Tibial nerve (tissue), 4 donors: ENCODE data around the gene TM4SF4. TPM values are rescaled to one million over a fixed set of nuclear protein-coding genes. Genes with fewer than 3 reads are reported as not detected.

ENCODE experiments used
- DNase-seq, 2 donors: peaks; one replicate each; pipeline ENCODE4 v3.0.0-alpha.2; 2019; ENCODE audit warnings: low spot score in 2 of 2
- H3K27ac ChIP-seq, 4 donors: fragments of 200-600 bp; sonication (generic) in 3 of 4; one replicate each; pipeline ENCODE4 v1.5.1; 2017 to 2019; ENCODE audit warnings: mild to moderate bottlenecking in 1 of 4
- H3K27me3 ChIP-seq, 2 donors: fragments of 200-600 bp; sonication (generic) in 1 of 2; one replicate each; pipeline versions ENCODE4 v1.5.1 to v1.6.0; 2017 to 2019
- H3K36me3 ChIP-seq, 3 donors: fragments of 200-600 bp; sonication (generic); one replicate each; pipeline ENCODE4 v1.5.1; 2018 to 2019
- H3K4me1 ChIP-seq, 4 donors: fragments of 200-600 bp; sonication (generic) in 3 of 4; one replicate each; pipeline ENCODE4 v1.5.1; 2017 to 2019
- H3K4me3 ChIP-seq, 4 donors: fragments of 200-600 bp; sonication (generic) in 3 of 4; one replicate each; pipeline ENCODE4 v1.5.1; 2017 to 2019; ENCODE audit warnings: mild to moderate bottlenecking in 1 of 4, moderate library complexity in 1 of 4
- H3K9me3 ChIP-seq, 4 donors: fragments of 200-600 bp; sonication (generic) in 3 of 4; one replicate each; pipeline ENCODE4 v1.5.1; 2017 to 2019
- CTCF ChIP-seq, 5 experiments: fragments of 200-600 bp in 3 of 5; fragments of 450-650 bp in 2 of 5; sonication (generic) in 3 of 5; IDR thresholded peaks; one replicate each; pipeline ENCODE4 v1.5.1; 2016 to 2019; ENCODE audit warnings: antibody characterized with exemption in 5 of 5, mild to moderate bottlenecking in 3 of 5, moderate library complexity in 2 of 5
- EP300 ChIP-seq, 2 donors: sonication (generic); formaldehyde crosslinking; IDR thresholded peaks; one replicate each; pipeline ENCODE4 v1.6.1; 2017; ENCODE audit warnings: antibody characterized with exemption in 2 of 2, mild to moderate bottlenecking in 1 of 2
- POLR2A ChIP-seq, 2 donors: fragments of 450-650 bp; IDR thresholded peaks; one replicate each; pipeline ENCODE4 v1.6.1; 2017; ENCODE audit warnings: antibody characterized with exemption in 2 of 2, mild to moderate bottlenecking in 2 of 2, moderate library complexity in 2 of 2
- WGBS, 2 donors: methylation state at CpG; one replicate each; pipeline ENCODE4 v1.1.5; 2018; 5-methylcytosine and 5-hydroxymethylcytosine counted together
- total RNA-seq, 4 donors: library from RNA; depleted of rRNA; stranded (reverse); fragments of >200 nt; gene quantifications; one replicate each; pipeline ENCODE4 v1.1.0, GENCODE V29; 2016

The TM4SF4 gene
- total RNA-seq, 4 donors from 2014 or later: not detected

- no peaks in the 10 kb centered on the region for H3K9me3 ChIP-seq
- H3K4me1 ChIP-seq: peaks cover 0 to 29% (median 6%) of the 10 kb centered on the region in 4 donors
- no peak for DNase-seq
- peak overlapping the region in 2 of 4 donors; percentile 46 to 53 for H3K27ac ChIP-seq
- H3K36me3 ChIP-seq: no peaks in the 10 kb centered on the region
- H3K4me3 ChIP-seq: peak overlapping the region in 1 of 4 donors; percentile 14
- WGBS, 2 donors: 32 to 33% methylated on average over 14 of the region's 14 CpGs
- TF ChIP-seq CTCF (IDR thresholded peaks at IDR 0.05) (no peak), EP300 (IDR thresholded peaks at IDR 0.05) (no peak), POLR2A (IDR thresholded peaks at IDR 0.05) (no peak)
- no peaks in the 10 kb centered on the region for H3K27me3 ChIP-seq
Measured at GRCh38 chr3:149507491-149508324, 33.2 kb downstream of the TM4SF4 start.

GRCh38 chr3:149509526-149509925, 35.0 kb downstream of the TM4SF4 start:
- no peak overlapping the region for H3K4me3 ChIP-seq
- H3K9me3 ChIP-seq: no peaks in the 10 kb centered on the region
- no peak overlapping the region for H3K27ac ChIP-seq
- H3K36me3 ChIP-seq: no peaks in the 10 kb centered on the region
- DNase-seq: no peak
- no peaks in the 10 kb centered on the region for H3K27me3 ChIP-seq
- H3K4me1 ChIP-seq: peaks cover 0 to 30% (median 6%) of the 10 kb centered on the region in 4 donors
- TF ChIP-seq EP300 (IDR thresholded peaks at IDR 0.05) (no peak), CTCF (IDR thresholded peaks at IDR 0.05) (no peak), POLR2A (IDR thresholded peaks at IDR 0.05) (no peak)
- WGBS, 2 donors: 86 to 94% methylated on average over 3 of the region's 3 CpGs

GRCh38 chr3:149510480-149510879, 36.0 kb downstream of the TM4SF4 start:
- H3K4me3 ChIP-seq: no peak overlapping the region
- no peak for DNase-seq
- no peak overlapping the region for H3K27ac ChIP-seq
- H3K36me3 ChIP-seq: no peaks in the 10 kb centered on the region
- peaks cover 0 to 30% (median 6%) of the 10 kb centered on the region in 4 donors for H3K4me1 ChIP-seq
- whole genome bisulfite sequencing, 2 donors: 89 to 94% methylated on average over 3 of the region's 3 CpGs
- H3K9me3 ChIP-seq: no peaks in the 10 kb centered on the region
- H3K27me3 ChIP-seq: no peaks in the 10 kb centered on the region
- no peak for TF ChIP-seq POLR2A (IDR thresholded peaks at IDR 0.05)
- no peak for TF ChIP-seq CTCF (IDR thresholded peaks at IDR 0.05)
- TF ChIP-seq EP300 (IDR thresholded peaks at IDR 0.05): no peak

GRCh38 chr3:149511040-149511626, 36.6 kb downstream of the TM4SF4 start:
- H3K4me1 ChIP-seq: peaks cover 0 to 30% (median 6%) of the 10 kb centered on the region in 4 donors
- no peaks in the 10 kb centered on the region for H3K36me3 ChIP-seq
- H3K27ac ChIP-seq: no peak overlapping the region
- DNase-seq: no peak
- no peaks in the 10 kb centered on the region for H3K9me3 ChIP-seq
- no peak overlapping the region for H3K4me3 ChIP-seq
- H3K27me3 ChIP-seq: no peaks in the 10 kb centered on the region
- TF ChIP-seq POLR2A (IDR thresholded peaks at IDR 0.05) (no peak), EP300 (IDR thresholded peaks at IDR 0.05) (no peak), CTCF (IDR thresholded peaks at IDR 0.05) (no peak)
- WGBS, 2 donors: 66 to 68% methylated on average over 3 of the region's 3 CpGs
